Stimulated activated CD4-positive, alpha-beta T cell treated with anti-CD3 and anti-CD28 coated beads, Interleukin-12 subunit alpha, Interleukin-12 subunit beta, amount 100 ng/mL, for 24 hours (primary cell): ENCODE data around the gene ELF2.
"Not testable (repeated sequence)": the region's sequence is repeated elsewhere in the genome, so short reads cannot be mapped to it uniquely, and the experiment has no call there.

Experiments used
- DNase-seq, 2 experiments: peaks; one replicate each; pipeline ENCODE4 v3.0.0-alpha.2; 2020; ENCODE audit warnings: low read depth in 2 of 2

The ELF2 gene

GRCh38 chr4:139082750-139083606, 94.0 kb downstream of the ELF2 start:
- peak; percentile 80 to 88 for DNase-seq

- no peak for DNase-seq
Measured at GRCh38 chr4:139078926-139079325, 98.1 kb downstream of the ELF2 start.

DNA sequence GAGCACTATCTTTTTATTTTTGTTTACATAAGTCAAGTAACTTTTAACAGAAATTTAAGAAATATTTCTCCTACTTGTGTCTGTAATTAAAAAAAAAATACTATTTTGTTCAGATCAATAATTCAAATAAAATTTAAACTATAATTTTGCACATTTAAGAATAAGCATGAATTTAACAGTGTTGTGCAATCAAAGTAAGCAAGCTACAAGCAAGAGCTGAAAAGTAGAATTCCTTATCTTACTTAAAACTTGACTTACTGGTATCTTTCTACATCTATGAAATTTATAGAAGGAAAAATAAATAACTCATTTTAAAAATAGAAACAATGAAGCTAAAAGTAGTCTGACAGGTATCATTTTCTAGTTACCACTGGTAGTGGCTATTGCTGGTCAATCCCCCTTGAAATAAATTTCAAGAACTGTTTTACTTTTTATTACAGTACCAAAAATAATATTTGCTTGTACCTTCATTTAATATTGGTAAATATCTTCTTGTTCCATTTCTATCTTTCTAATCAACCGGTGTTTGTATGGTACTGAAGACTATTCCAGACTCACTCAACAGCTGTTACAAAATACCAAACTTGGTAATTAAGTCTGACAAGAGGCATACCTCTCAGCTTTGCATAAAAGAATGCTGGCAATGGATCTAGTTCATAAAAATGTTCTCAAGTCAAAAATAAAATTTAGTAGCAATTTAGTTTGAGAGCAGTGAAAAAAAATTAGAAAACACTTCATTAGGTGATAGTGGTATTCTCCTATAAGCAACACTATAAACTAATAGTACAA, 99.3 kb downstream of the ELF2 start:
- no peak for DNase-seq

DNA sequence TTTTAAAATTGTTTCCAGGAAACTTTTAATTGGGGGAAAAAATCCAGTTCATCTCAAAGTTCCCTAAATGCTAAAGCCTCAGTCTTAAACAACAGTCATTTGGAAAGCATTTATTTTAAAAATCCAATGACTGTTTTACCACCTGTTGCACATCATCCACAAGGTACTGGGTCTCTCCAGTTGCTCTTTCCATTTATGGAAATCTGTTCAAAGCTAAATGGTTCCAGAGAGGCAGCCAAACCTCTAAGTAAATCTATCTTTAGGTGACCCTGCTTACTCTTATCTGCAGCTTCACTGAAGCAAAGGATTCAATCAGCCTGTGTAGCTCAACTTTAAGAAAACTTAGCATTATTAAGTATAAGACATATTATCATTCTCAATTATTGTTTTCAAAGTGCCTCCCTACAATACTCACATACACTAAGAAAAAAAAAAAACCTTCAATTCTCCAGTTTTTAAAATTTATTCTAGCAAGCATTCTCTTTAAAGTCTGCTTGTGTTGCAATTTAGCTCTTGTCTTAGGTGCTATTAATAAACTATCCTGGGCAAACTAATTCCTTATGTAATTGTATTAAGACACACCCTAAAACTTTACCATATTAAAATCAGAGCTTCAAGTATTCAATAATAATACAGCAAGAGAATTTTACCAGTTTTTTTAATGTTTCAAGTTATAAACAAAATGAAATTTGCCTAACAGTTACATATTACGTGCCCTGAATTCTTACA, 100.8 kb downstream of the ELF2 start:
- DNase-seq = no peak

DNA sequence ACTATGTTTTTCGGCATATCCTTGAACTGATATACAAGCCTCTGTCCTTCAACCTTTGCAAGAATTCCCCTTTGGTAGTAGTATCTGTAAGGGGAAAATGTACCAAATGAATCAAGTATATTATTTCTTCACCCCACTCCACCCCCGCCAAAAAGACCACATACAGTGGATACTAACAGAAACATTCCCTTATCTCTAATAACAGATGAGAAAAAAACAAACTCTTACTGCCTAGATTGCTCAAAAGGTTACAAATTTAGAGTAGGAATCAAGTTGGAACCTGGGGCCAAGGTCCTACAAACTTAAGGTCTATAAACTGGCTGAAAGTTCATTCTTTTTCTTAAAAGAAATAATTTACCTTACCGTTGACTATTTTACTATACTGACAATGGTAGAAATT, 116.4 kb downstream of the ELF2 start:
- no peak for DNase-seq

DNA sequence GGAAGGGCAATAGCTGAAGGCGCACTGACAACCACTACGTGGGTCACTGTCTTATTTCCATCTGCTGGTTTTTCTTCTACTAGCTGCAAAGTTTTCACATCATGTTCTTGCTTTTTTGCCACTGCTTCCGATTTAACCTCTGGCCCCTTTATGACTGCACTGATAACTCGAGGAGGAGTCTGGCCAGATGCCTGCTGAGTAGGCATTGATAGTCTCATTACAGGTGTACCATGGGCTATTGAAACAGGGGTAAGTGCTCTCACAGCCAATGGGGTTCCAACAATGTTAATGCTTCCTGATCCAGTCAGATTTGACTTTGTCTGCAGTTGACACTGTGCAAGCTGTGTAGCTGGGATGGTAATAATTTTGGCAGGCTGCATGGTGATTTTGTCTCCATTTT, 118.0 kb downstream of the ELF2 start:
- DNase-seq = not testable (repeated sequence)

GRCh38 chr4:139054791-139055505, 122.1 kb downstream of the ELF2 start:
- no peak for DNase-seq

DNA sequence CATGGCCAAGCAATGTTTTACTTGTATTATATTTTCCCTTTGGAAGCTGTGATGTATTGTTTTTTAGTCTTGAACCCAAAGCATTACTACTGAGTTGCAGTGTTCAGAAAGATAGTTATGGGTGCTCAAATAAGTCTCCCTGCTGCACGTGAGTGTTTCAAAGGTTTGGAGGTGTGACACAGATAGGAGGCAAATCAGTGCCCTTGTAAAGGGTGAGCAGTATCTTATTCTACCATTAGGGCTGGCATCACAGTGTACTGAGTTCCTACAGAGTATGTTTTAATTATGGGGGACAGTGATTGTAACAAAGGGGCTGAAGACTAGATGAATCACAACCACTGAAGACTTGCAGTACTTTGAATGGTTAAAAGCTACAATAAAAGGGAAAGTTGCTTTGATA, 123.1 kb downstream of the ELF2 start:
- no peak for DNase-seq

DNA sequence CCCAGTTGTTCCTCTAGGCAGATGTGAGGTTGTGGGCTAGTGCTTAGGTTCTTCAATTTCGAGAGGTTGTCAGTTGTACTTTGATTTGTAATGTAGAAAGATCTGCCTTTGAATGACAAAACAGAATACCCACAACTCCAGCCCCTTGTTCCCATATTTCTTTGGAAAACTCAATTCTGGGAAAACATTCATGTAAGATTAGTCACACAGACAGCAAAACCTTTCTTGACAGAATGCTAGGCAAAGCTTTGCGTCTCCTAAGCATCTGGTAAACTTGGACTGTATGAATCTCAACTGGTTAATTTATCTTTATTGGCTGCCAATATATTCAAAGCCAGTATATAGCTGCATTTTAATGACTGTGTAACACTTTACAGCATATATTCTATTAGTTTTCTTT, 126.6 kb downstream of the ELF2 start:
- DNase-seq = no peak

DNA sequence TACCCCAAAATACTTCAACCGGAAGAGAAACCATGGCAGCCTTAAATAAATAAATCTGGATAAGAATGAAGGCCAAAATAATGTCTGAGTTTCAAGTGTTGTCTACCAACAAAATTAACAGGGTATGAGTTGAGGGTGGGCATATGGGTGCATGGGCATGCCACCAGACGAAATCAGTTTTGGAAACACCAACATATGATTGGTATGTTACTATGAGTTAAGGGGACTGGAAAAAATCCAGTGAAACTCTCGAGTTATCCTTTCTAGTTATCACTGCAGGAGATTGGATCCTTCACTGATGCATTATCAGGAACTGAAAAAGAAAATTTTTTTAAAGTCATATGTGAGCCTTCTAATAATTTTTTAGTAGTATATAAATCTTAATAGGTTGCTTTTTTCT, 129.0 kb downstream of the ELF2 start:
- DNase-seq = no peak

- no peak for DNase-seq
Measured at GRCh38 chr4:139044291-139044690, 132.7 kb downstream of the ELF2 start.

DNA sequence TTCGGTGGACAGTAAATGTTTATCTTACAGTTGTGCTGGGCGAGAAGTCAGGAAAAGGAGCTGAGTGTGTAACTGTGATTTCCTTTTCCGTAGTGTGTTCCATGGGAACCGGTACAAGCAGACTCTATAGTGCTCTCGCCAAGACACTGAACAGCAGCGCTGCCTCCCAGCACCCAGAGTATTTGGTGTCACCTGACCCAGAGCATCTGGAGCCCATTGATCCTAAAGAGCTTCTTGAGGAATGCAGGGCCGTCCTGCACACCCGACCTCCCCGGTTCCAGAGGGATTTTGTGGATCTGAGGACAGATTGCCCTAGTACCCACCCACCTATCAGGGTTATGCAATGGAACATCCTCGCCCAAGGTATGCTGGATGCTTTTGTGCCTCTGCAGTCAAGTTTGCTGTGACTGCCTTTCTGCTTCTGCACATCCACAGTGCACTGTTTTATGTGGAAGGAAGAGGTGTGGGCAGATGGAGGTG, 134.0 kb downstream of the ELF2 start:
- no peak for DNase-seq

DNA sequence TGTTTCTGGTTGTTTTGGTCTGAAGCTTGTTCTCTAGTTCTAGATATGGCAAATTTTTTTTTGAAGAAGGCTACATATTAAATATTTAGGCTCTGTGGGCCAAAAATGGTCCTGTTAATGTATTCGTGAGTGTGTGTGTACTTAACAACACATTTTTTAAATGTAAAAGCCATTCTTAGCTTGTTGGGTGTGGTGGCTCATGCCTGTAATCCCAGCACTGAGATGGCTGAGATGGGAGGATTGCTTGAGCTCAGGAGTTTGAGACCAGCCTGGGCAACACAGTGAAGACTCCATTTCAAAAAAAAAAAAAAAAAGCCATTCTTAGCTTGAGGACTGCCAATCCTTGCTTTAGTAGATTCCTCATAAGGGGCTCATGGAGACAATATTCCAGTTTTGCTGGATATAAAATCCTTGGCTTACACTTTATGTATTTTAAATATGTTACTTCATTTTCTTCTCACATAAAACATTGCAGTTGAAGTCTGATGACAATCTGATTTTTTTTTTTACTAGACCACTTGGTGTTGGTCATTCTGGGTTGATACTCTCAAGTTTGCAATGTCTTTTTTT, 138.1 kb downstream of the ELF2 start:
- no peak for DNase-seq

DNA sequence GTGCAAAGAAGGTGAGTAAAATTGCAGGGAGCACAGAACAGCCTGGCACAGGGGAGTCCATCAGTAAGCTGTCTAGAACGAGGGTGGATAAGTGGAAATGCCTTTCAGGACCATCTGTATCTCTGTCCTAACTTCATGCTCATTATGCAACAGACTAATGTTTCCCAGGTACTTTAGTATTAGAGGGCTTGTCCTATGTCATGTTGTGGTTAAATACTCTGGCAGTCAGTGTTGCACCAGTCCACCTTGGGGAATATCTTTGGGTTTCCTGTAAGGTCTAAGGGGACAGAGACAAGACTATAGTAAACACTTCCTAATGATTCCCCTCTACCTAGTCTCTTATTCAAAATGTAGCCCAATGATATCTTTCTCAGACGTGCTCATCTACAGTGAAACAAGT, 140.1 kb downstream of the ELF2 start:
- DNase-seq = no peak

DNA sequence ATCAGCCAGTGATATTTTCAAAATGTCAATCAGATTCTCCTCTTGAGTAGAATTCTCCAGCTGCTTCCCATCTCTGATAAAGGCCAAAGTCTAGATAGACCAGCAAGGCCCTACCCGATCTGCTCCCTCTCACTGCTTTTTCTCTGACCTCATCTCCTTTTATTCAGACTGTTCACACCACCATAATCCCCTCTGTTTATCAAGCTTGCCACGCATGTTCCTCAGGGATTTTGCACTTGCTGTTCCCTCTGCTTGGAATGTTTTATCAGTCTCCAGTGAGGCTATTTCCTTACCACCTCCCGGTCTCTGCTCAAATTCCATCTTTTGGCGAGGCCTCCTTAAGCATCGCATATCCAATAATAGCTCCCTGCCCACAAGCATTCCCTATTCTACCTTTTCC, 141.4 kb downstream of the ELF2 start:
- no peak for DNase-seq

DNA sequence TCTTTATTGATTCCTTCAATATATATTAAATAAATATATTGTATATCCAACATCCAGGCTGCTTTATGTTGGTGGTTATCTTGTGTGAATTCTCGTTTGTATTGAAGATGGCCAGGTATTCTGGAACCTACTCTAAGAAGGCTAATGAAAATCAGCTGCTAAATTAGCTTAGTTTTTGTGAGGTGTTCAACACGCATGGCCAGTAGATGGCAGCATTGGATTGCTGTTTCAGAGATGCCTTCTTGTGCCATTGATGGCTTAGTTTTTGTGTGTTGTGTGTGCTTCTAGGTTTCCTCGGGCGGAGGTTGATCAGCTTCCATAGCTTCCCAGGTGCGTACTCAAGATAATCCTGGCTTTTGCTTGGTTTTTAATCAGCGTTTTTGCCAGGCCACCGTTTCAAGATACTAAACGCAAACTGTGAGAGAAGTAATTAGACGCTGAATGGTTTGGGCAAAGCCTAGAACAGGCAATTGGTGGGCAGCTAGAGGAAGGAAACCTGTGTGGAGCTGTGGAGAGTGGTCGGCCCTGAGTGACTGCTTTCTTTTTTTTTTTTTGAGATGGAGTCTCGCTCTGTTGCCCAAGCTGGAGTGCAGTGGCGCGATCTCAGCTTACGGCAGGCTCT, 146.3 kb downstream of the ELF2 start:
- DNase-seq = peak; percentile 33 to 58

DNA sequence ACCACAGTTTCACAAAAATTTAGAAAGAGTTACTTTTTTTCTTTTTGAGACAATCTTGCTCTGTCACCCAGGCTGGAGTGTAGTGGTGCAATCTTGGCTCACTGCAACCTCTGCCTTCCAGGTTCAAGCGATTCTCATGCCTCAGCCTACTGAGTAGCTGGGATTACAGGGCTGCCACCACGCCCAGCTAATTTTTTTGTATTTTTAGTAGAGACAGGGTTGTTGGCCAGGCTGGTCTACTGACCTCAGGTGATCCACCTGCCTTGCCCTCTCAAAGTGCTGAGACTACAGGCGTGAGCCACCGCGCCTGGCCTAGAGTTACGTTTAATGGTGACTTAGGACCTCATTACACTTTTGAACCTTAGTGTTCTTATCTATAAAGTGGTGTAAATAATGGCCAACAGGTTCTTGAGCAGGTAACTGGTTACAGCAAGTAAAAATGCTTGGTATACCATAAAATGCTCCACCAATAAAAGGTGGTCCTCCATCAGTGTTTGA, 147.1 kb downstream of the ELF2 start:
- not testable (repeated sequence) for DNase-seq

DNA sequence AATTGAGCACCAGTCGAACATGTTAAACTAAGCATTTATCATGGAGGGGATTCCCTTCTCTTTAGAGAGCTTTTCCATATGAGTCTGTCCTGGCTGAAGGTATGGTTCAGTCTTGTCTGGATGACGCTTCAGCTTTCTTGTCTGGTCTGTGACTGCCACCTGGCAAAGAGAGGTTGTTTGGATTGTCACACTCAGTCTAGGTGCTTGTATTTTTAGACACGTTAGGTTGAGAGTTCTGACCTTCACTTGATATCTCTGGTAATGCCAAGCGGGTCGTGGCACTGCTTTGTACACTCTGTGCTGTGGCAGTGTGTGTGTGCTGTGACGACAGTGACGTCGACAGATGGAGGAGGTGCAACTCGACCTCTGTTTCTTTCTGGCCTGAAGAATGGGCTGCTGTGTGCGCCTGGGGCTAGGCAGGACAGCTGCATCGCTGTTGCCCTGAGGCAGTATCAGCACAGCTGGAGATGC, 148.8 kb downstream of the ELF2 start:
- no peak for DNase-seq

GRCh38 chr4:139027776-139028175, 149.2 kb downstream of the ELF2 start:
- no peak for DNase-seq

GRCh38 chr4:139025841-139026240, 151.2 kb downstream of the ELF2 start:
- DNase-seq = no peak
